Fibroblast of skin of left biceps (primary cell): ENCODE measurements around the gene GPA33.

Experiments
- DNase-seq, 2 experiments: peaks; one replicate each; pipeline ENCODE4 v3.0.0-alpha.2; 2013; ENCODE audit warnings: low read depth in 2 of 2

Gene GPA33

DNA sequence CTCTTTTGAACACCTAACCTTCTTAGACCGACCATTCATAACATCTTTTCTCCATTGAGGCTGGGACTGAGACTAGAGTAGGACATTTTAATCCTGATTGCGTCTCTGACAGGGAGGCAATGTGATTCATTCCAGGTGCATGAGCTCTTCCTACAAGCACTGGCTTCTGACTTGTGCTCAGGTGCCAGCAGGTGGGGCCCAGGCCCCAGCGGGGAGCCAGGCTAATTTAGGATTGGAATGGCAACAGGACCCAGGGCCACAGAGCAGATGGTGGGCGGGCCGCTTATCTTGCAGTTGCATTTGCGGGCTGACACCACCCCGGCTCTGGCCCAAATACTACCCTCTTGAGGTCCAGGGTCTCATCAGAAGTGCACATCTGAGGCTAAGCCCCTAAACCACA, 4.1 kb downstream of the GPA33 start:
- DNase-seq, result no peak

DNA sequence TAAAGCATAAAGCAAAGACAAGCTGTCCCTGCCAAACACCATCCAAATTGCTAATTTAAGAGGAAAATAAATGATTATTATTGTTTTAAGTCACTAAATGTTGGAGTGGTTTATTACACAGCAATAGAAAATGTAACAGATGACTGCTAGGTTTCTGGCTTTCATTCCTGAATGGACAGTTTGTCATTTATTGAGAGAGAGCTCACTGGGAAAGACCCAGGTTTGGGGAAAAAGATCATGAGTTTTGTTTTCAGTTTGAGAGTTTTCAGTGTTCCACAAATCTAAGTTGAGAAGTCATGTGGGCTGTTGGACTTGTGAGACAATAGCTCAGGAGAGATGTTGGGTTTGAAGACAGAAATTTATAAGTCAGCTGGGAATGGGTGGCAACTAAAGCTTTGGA, 5.4 kb downstream of the GPA33 start:
- no peak for DNase-seq

DNA sequence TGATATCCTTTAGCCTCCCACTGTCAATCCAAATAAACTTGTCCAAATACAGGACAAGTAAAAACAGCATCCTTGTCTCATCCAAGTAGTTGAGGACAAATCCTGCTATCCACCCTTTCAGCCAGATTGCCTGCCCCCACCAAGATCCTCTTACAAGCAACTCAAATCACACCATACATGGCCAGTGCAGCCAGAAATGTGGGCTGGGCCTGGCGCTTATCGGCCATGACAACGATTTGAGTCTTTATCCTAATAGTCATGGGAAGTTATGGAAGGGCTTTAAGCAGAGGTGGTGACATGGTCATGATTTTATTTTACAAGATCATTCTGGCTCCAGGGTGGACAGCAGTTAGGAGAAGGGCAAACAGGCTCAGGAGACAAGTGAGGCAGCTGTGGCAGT, 6.3 kb downstream of the GPA33 start:
- no peak for DNase-seq

- DNase-seq, result no peak
These were observed 7.0 kb downstream of the GPA33 start for GRCh38 chr1:167083066-167083665.

- DNase-seq, result no peak
These were observed 7.6 kb downstream of the GPA33 start for GRCh38 chr1:167082511-167083027.

- DNase-seq, result no peak
These were observed 8.5 kb downstream of the GPA33 start for GRCh38 chr1:167081594-167082156.

DNA sequence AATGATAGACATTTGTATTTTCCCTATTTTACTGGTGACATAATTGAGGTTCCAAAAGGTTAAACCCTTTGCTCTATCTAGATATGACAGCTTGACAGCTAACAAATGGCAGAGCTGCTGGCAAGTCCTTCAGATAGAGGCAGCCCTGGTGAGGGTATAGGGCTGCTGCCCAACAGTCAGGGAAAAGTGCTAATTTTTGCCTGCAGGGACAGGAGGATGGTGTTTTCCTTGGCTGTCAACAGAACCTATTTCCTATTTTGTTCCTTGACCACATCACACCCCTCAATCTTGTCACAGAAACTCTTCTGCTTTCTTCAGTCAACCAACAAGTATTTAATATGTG, 12.3 kb downstream of the GPA33 start:
- no peak for DNase-seq

- no peak for DNase-seq
These were observed 12.9 kb downstream of the GPA33 start for GRCh38 chr1:167077128-167077867.

DNA sequence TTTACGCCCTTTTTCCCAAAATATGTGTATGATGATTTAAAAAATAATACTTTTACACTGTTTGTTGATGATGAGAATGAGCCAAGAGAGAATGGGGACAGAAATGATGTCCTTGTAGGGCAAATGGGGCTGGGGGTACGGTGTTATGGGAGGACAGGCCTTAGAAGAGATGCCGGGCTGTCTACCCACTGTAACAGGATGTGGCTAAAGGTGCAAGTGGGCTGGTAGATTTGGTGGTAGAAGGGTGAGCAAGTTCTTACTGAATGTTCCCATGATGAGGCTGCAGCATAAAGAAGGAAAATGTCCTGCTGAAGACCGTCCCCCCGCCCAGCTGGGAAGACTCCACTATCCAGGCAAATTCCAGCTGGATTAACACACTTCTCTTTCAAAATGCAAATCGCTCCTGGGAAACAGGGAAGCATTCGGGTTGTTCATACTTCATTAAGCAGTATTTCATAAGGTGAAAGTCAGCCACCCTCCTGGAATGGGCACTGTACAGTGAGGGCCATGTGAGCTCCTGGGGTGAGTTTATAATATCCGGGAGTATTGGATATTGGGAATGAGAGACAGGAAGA, 14.0 kb downstream of the GPA33 start:
- DNase-seq, result no peak

DNA sequence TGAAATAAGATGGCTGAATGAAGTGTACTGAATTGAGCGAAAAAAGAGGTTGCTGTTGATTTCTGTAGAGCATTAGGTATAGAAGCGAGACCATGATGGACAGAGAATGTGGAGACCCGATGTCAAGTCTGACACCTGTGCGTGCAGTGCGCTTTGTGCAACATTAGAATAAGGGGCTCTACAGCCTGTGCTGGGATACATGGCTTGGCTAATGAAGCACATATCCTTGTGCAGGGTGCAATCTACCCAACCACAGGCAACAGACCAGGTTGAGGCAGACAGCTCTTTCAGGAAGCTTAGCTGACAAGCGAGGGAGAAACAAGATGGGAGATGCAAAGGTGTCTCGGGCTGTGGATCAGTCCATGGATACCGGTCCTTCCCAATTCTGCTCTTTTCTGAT, 18.9 kb downstream of the GPA33 start:
- DNase-seq, result no peak

DNA sequence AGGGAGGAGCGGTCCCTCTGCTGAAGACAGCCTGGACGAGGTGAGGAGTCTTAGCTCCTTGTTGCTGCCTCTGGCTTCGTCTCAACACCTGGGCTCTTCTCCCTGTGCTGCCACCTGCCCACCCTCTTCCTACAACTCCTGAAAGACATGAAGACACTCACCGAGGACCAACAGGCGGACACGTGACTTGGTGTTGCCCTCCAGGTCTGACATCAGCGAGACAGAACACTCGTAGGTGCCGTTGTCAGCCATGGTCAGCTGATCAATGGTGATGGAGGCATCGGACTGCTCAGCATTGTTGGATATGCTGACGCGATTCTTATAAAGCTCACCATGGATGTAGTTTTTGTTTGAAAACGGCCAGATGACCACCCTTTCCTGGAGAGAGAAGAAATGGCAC, 21.4 kb downstream of the GPA33 start:
- DNase-seq, result no peak

- no peak for DNase-seq
These were observed 22.3 kb downstream of the GPA33 start for GRCh38 chr1:167067904-167068303.

DNA sequence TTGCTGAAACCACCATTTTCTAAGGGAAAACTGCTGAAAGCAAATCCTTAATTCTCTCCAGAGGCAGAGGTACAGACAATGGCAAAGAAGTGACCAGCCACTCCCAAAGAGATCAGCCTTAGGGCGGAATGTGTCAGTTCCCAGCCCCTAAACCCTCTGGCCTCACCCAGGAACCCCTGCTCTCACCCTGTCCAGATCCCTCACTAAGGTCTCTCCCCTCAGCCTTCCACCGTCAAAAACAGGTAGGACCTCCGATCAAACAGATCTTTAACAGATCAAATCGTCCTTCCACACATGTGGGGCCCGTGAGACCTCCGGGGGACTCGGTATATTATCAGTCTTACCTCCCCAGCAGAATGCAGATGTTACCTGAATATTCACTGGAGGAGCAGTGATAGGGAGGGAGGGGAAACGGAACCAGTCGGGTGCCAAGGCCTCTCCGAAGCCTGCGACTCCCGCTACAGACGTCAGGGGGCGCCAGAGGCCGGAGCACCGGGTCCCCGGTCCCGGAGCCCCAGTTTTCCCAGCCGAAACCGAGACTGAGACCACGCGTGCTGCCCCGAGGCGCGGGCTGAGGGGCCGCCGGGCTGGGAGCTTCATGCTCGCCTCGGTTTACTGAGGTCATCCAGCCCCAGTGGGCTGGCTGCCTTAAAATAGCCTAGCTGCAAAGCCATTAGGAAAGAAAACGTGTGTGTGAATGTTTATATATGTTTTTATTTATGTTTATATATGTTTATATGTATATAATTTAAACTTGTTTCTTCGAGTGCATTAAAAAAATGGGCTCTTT, 23.6 kb downstream of the GPA33 start:
- peak in 1 of 2 experiments; percentile 3 for DNase-seq

GRCh38 chr1:167065471-167065870, 24.7 kb downstream of the GPA33 start:
- DNase-seq, result no peak

DNA sequence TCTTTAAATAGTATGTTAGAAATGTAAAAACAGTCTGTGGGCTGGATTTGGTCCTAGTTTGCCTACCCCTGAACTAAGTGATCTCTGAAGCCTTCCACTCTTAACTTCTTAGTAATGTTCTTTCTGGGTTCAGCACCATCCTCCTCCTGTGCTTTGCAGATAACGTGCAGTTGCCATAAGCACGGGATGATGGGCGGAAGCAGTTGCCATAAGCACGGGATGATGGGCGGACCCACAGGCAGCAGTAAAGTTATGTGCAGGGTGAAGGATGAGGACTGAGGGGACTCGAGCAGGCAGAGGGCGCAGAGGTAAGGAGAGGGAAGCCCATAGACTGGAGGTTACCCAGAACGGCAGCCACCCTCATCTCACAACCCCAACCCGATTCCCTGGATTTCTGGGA, 25.6 kb downstream of the GPA33 start:
- DNase-seq, result no peak

DNA sequence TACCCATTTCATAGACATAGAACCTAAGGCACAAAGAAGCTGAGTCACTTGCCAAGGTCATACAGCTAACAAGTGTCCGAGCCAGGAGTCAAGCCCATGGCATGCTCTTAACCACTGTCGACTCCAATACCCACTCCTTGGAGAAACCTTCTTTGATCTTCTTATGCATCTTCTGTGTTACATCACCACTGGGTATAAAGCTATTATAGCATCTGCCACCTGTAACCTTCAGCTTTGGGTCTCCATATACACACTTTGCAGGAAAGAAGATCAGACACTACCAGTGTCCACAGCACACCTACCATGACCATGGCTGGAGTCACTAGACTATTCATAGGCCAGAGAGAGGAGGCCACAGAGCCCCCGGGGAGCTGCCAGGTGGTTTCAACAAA, 29.1 kb downstream of the GPA33 start:
- no peak for DNase-seq

GRCh38 chr1:167060141-167061072, 29.8 kb downstream of the GPA33 start:
- no peak for DNase-seq

DNA sequence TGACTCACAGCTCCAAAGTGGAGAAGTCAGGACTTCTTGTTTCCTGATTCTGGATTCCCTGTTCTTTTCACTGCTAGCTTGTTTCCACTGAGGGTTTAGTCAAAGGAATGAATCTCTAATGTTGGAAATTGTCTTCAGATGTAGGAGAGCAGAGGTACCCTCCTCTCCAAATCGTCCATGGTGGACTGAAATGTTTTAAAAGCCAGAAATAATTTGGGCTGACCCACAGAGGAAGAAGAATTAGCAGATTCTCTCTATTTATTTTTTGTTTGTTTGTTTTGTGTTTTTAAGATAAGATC, 30.4 kb downstream of the GPA33 start:
- DNase-seq, result no peak

DNA sequence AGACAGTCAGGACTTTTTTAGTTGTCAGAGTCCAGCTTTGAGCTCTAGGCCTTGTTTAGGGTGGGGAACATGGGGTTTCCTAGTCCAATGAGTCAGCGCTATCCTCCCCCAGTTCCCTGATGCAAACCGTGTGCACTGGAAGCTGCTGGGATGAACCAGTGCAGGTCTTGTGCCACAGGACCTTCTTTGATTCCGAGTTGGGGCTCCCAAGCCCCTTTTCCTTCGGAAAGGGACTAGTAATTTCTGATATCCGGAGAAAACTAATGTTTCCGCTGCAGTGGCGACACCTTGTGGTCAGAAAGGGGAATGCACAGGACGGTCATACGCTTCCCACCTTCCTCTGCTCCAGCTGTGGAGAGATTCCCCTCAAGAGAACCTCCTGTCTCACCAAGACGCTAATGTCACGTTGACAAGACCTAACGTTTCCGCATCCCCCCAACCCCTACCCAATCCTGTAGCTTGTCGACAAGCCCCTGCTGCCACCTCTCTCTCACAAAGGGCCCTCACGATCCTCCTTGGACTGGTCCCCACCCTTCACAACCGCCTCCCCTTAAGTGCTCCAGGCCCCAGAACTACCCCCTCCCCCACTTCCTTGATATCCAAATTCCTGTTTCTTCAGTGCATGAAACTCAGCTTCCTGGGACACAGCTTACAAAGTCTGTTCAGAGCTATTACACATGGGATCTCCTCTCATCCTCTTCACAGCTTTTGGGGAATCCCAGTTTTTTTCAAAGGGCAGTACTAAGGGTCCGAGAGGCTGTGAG, 30.9 kb downstream of the GPA33 start:
- DNase-seq, result peak; percentile 11 to 30

GRCh38 chr1:167057241-167057688, 32.9 kb downstream of the GPA33 start:
- no peak for DNase-seq
